Calu3 (cell line): Measurements from ENCODE around the gene ATP11A. TPM values are rescaled to one million over a fixed set of nuclear protein-coding genes. Genes with fewer than 3 reads are reported as not detected.

Source experiments
- BruUV-seq: library from RNA; stranded (reverse); fragments of 400-500 nt; replicated peaks from 2 replicates; lab custom pipeline; 2021; lab: Mats Ljungman, UMichigan
- CTCF ChIA-PET: fragments of 300-600 bp; sonication (Branson Sonifier 250); formaldehyde crosslinking; loops from one replicate; lab custom pipeline; 2022; ENCODE audit warnings: antibody characterized with exemption; lab: Charles Lee
- DNase-seq: peaks from one replicate; pipeline ENCODE4 v3.0.0; 2022
- H3K27ac Mint-ChIP-seq: one replicate; pipeline ENCODE4 v1.8.0; 2022; ENCODE audit warnings: mixed read lengths; ENCODE audit not compliant: unreplicated experiment
- H3K27me3 Mint-ChIP-seq: one replicate; pipeline ENCODE4 v1.8.0; 2022; ENCODE audit warnings: mixed read lengths; ENCODE audit not compliant: unreplicated experiment
- H3K36me3 Mint-ChIP-seq: one replicate; pipeline ENCODE4 v1.8.0; 2022; ENCODE audit warnings: mild to moderate bottlenecking, moderate library complexity, mixed read lengths; ENCODE audit not compliant: insufficient read depth, unreplicated experiment
- H3K4me1 Mint-ChIP-seq: one replicate; pipeline ENCODE4 v1.8.0; 2022; ENCODE audit warnings: mild to moderate bottlenecking, low read depth, mixed read lengths; ENCODE audit not compliant: unreplicated experiment
- H3K4me3 Mint-ChIP-seq: one replicate; pipeline ENCODE4 v1.8.0; 2022; ENCODE audit warnings: mild to moderate bottlenecking, low read depth, moderate library complexity, mixed read lengths; ENCODE audit not compliant: unreplicated experiment
- H3K9me3 Mint-ChIP-seq: one replicate; pipeline ENCODE4 v1.8.0; 2022; ENCODE audit warnings: low read depth, mixed read lengths; ENCODE audit not compliant: unreplicated experiment
- CTCF ChIP-seq: fragments of 200-600 bp; IDR thresholded peaks from one replicate; pipeline ENCODE4 v1.8.0; 2022; ENCODE audit warnings: antibody characterized with exemption; ENCODE audit not compliant: unreplicated experiment
- intact Hi-C: fragments of 100-400 bp; cut with micrococcal nuclease; formaldehyde crosslinking; loops from one replicate; pipeline ENCODE4 v1.10.0; 2022; ENCODE audit not compliant: unreplicated experiment
- total RNA-seq: library from RNA; stranded (reverse); gene quantifications from 2 replicates; pipeline ENCODE4 v1.2.3, GENCODE V29; 2022

The ATP11A gene
- total RNA-seq, 1 experiment from 2014 or later = 115 TPM

- CTCF ChIA-PET = no interaction called here
- H3K27ac Mint-ChIP-seq = no peak overlapping the region
- intact Hi-C loops = no loop called here
These were observed 214.7 kb downstream of the ATP11A start for GRCh38 chr13:112904436-112904960.

DNA sequence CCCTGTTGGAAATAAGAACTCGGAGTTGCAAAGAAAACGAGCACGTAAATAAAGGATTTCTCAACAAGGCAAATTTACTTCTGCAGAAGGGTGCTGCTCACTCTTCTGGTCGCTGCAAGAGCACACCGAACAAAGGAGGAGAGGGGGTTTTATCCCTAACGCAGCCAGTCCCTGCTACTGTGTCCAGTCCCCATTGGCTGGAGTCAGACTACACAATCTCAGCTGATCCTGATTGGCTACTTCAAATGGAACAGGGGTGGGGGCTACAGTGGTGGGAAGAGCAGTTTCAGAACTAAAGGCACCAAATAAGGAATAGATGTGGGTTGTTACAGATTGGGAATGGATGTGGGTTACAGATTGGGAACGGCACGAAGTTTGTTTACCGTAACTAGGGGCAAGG is 215.2 kb downstream of the ATP11A start:
- intact Hi-C loops = no loop called here
- Mint-ChIP-seq H3K27ac (no peak overlapping the region), H3K4me3 (no peak overlapping the region), H3K9me3 (no peaks in the 10 kb centered on the region), H3K27me3 (no peaks in the 10 kb centered on the region), H3K4me1 (no peaks in the 10 kb centered on the region), H3K36me3 (no peaks in the 10 kb centered on the region)
- CTCF ChIA-PET = no interaction called here
- no peak for DNase-seq
- no peak for TF ChIP-seq CTCF
- no TSS peak for BruUV-seq

More at GRCh38 chr13:112904436-112904960, 214.7 kb downstream of the ATP11A start:
- no peaks in the 10 kb centered on the region for H3K9me3 Mint-ChIP-seq
- no TSS peak for BruUV-seq
- no peak overlapping the region for H3K4me3 Mint-ChIP-seq
- TF ChIP-seq CTCF = no peak
- H3K27me3 Mint-ChIP-seq = no peaks in the 10 kb centered on the region
- H3K4me1 Mint-ChIP-seq = no peaks in the 10 kb centered on the region
- DNase-seq = no peak
- H3K36me3 Mint-ChIP-seq = no peaks in the 10 kb centered on the region

DNA sequence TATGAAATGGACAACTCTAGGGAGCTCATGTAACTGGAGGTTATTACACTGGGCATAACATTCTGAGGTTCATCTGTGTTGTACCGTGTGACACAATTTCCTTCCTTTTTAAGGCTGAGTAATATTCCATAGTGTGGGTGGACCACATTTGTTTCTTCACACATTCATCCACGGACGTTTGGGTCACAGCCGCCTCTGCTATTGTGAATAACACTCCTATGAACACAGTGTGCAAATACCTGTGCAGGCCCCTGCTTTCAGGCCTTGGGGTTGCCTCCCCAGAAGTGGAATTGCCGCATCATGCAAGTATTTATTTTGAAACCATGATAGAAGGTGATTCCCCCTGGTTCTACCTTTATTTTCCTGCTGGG is 215.8 kb downstream of the ATP11A start:
- intact Hi-C loops = no loop called here
- Mint-ChIP-seq H3K27me3 (no peaks in the 10 kb centered on the region), H3K4me3 (no peak overlapping the region), H3K36me3 (no peaks in the 10 kb centered on the region), H3K27ac (no peak overlapping the region), H3K4me1 (no peaks in the 10 kb centered on the region), H3K9me3 (no peaks in the 10 kb centered on the region)
- CTCF ChIA-PET = no interaction called here
- TF ChIP-seq CTCF = no peak
- no TSS peak for BruUV-seq
- no peak for DNase-seq

DNA sequence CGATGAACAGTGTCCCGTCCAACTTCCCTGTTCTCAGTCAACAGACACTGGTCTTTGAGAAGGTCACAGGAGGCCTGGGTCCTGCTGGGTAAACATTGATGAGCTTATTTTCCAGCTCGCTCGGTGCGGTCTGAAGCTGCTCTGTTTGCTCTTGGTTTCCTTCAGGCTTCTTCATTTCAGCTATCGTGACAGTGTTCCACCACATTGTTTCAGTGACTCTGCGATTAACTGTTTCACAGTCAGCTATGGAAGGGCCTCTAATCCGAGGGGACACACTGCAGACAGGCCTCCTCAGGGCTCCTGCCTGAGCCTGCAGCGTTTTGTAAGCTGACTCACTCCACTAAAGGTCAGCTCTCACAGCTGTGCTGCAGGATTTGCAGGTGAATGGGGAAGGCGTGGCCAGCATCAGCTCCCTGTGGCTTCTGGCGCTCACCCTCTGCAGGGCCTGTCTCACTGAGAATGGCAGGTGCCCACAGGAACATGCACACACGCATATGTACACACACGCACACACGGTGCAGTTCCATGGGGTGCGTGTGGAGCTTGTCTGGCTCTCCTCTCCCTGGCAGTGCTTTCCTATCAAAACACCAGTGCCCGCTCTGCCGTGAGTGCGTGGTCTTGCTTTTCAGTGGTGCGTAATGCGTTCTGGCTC is 216.3 kb downstream of the ATP11A start:
- Mint-ChIP-seq H3K27ac (no peak overlapping the region), H3K36me3 (no peaks in the 10 kb centered on the region), H3K4me1 (no peaks in the 10 kb centered on the region), H3K9me3 (no peaks in the 10 kb centered on the region), H3K4me3 (no peak overlapping the region), H3K27me3 (no peaks in the 10 kb centered on the region)
- intact Hi-C loops = no loop called here
- no peak for DNase-seq
- no TSS peak for BruUV-seq
- CTCF ChIA-PET = no interaction called here
- no peak for TF ChIP-seq CTCF
